GM23338 (cell line): ENCODE measurements around the gene IFNLR1. TPM values are rescaled to one million over a fixed set of nuclear protein-coding genes. Genes with fewer than 3 reads are reported as not detected.

ENCODE experiments used
- ATAC-seq: fragments of 200-7000 bp; cut with Tn5 transposase; 3 replicates; pipeline ENCODE4 v1.9.1; 2020
- DNase-seq: peaks from one replicate; pipeline ENCODE4 v3.0.0-alpha.2; 2015; ENCODE audit warnings: low spot score
- H2AFZ ChIP-seq: fragments of 200-600 bp; sonication (generic); 2 replicates; pipeline ENCODE4 v1.8.0; 2016; ENCODE audit warnings: antibody characterized with exemption, mild to moderate bottlenecking, moderate library complexity
- H3F3A ChIP-seq: fragments of 200-600 bp; sonication (generic); replicated peaks from 2 replicates; pipeline ENCODE4 v1.8.0; 2017; ENCODE audit warnings: antibody characterized with exemption, mixed run types, low read depth
- H3K27ac ChIP-seq: fragments of 200-600 bp; sonication (generic); 2 replicates; pipeline ENCODE4 v1.6.1; 2016; ENCODE audit warnings: low read depth
- H3K27me3 ChIP-seq: fragments of 200-600 bp; sonication (generic); 2 replicates; pipeline ENCODE4 v1.8.0; 2016; ENCODE audit warnings: mild to moderate bottlenecking, mixed run types, moderate library complexity; ENCODE audit not compliant: insufficient read depth
- H3K36me3 ChIP-seq: fragments of 200-600 bp; sonication (generic); 2 replicates; pipeline ENCODE4 v1.8.0; 2016; ENCODE audit warnings: mild to moderate bottlenecking; ENCODE audit not compliant: insufficient read depth
- H3K4me1 ChIP-seq: fragments of 200-600 bp; sonication (generic); 2 replicates; pipeline ENCODE4 v1.8.0; 2016; ENCODE audit warnings: mild to moderate bottlenecking, moderate library complexity; ENCODE audit not compliant: insufficient read depth
- H3K4me2 ChIP-seq: fragments of 200-600 bp; sonication (generic); 2 replicates; pipeline ENCODE4 v1.7.1; 2017; ENCODE audit warnings: mixed run types
- H3K4me3 ChIP-seq: fragments of 200-600 bp; sonication (generic); 2 replicates; pipeline ENCODE4 v1.6.1; 2016; ENCODE audit warnings: mixed run types
- H3K79me2 ChIP-seq: fragments of 200-600 bp; sonication (generic); replicated peaks from 2 replicates; pipeline ENCODE4 v1.8.0; 2017; ENCODE audit warnings: mild to moderate bottlenecking; ENCODE audit not compliant: insufficient read depth
- H3K9me2 ChIP-seq: fragments of 200-600 bp; sonication (generic); 2 replicates; pipeline ENCODE4 v1.8.0; 2017; ENCODE audit not compliant: insufficient read depth
- H4K20me1 ChIP-seq: fragments of 200-600 bp; sonication (generic); replicated peaks from 2 replicates; pipeline ENCODE4 v1.8.0; 2017; ENCODE audit warnings: mild to moderate bottlenecking; ENCODE audit not compliant: insufficient read depth
- H3K27ac Mint-ChIP-seq: 2 replicates; pipeline ENCODE4 v1.8.0; 2020; ENCODE audit warnings: inconsistent platforms, mild to moderate bottlenecking, moderate library complexity, mixed read lengths
- H3K27me3 Mint-ChIP-seq: 3 replicates; pipeline ENCODE4 v1.8.0; 2022; ENCODE audit warnings: low read depth, mild to moderate bottlenecking, moderate library complexity, mixed read lengths, inconsistent platforms; ENCODE audit not compliant: insufficient read depth, poor library complexity
- H3K36me3 Mint-ChIP-seq: 3 replicates; pipeline ENCODE4 v1.8.0; 2021; ENCODE audit warnings: low read depth, mild to moderate bottlenecking, inconsistent platforms, moderate library complexity, mixed read lengths
- H3K4me1 Mint-ChIP-seq: 3 replicates; pipeline ENCODE4 v1.8.0; 2020; ENCODE audit warnings: mild to moderate bottlenecking, inconsistent platforms, mixed read lengths
- H3K4me3 Mint-ChIP-seq: 3 replicates; pipeline ENCODE4 v1.8.0; 2021; ENCODE audit warnings: moderate library complexity, mild to moderate bottlenecking, inconsistent platforms, mixed read lengths
- H3K9me3 Mint-ChIP-seq: 3 replicates; pipeline ENCODE4 v1.8.0; 2020; ENCODE audit warnings: moderate library complexity, mild to moderate bottlenecking, inconsistent platforms, mixed read lengths
- EZH2 ChIP-seq: fragments of 200-600 bp; sonication (generic); IDR thresholded peaks from one replicate; pipeline ENCODE4 v1.8.0; 2017; ENCODE audit warnings: antibody characterized with exemption, mild to moderate bottlenecking, low read depth; ENCODE audit not compliant: unreplicated experiment
- JUNB ChIP-seq: IDR thresholded peaks from one replicate; pipeline ENCODE4 v1.6.1; 2016; ENCODE audit warnings: antibody characterized with exemption; ENCODE audit not compliant: unreplicated experiment
- NANOG ChIP-seq: IDR thresholded peaks from 2 replicates; pipeline ENCODE4 v1.6.1; 2016; ENCODE audit warnings: antibody characterized with exemption, borderline replicate concordance
- POLR2AphosphoS5 ChIP-seq: IDR thresholded peaks from 2 replicates; pipeline ENCODE4 v1.6.1; 2016; ENCODE audit warnings: antibody characterized with exemption, low read depth
- ZNF114 ChIP-seq: fragments of 250-450 bp; sonication (Bioruptor Pico); IDR thresholded peaks from 2 replicates; pipeline ENCODE4 v1.5.0; 2020; ENCODE audit warnings: mild to moderate bottlenecking, moderate library complexity
- ZNF331 ChIP-seq: fragments of 250-450 bp; sonication (Bioruptor Pico); IDR thresholded peaks from 2 replicates; pipeline ENCODE4 v1.5.0; 2020; ENCODE audit warnings: low read depth, mild to moderate bottlenecking, moderate library complexity
- polyA plus RNA-seq: library from polyadenylated mRNA; unstranded; fragments of >200 nt; fragmentation: Nextera tagmentation; extraction: Ambion mirVana; gene quantifications from 2 replicates; pipeline ENCODE4 v1.2.1, GENCODE V29; 2016
- total RNA-seq: library from RNA; depleted of rRNA; stranded (reverse); fragments of >200 nt; shearing (Covaris generic); gene quantifications from 2 replicates; pipeline ENCODE4 v1.2.3, GENCODE V29; 2014
- TF ChIP-seq, protein P1 (sequence below): fragments of 250-450 bp; sonication (Bioruptor Pico); IDR thresholded peaks from 2 replicates; pipeline ENCODE4 v1.5.0; 2020; ENCODE audit warnings: mild to moderate bottlenecking, moderate library complexity
- TF ChIP-seq, protein P2 (sequence below): IDR thresholded peaks from one replicate; pipeline ENCODE4 v1.6.1; 2018; ENCODE audit warnings: antibody characterized with exemption; ENCODE audit not compliant: unreplicated experiment

Gene IFNLR1
- total and polyA plus RNA-seq, 2 experiments from 2014 or later, result 4.2 to 6.2 TPM

DNA sequence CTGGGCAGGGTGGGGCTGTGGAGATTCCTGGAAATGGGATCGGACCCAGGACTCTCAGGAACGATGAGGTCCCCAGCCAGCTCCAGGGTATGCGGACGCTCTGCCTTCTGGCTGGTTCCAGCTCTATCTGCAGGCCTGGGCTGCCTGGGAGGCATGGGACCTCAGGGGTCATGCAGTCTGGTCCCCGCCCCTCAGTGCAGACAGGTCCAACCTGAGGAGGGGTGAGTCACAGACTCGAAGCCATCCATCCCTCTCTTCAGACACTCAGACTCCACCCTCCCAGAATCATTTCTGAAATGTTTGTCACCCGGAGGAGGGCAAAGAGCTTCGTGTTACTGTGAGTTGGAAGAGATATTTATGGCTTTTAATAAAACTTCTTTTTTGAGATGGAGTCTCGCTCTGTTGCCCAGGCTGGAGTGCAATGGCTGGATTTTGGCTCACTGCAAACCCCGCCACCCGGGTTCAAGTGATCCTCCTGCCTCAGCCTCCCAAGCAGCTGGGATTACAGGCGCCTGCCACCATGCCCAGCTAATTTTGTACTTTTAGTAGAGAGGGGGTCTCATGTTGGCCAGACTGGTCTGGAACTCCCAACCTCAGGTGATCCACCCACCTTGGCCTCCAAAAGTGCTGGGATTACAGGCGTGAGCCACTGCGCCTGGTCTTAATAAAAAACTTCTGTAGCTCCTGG lies 69.2 kb downstream of the IFNLR1 start (continued):
- TF ChIP-seq, protein P1, sequence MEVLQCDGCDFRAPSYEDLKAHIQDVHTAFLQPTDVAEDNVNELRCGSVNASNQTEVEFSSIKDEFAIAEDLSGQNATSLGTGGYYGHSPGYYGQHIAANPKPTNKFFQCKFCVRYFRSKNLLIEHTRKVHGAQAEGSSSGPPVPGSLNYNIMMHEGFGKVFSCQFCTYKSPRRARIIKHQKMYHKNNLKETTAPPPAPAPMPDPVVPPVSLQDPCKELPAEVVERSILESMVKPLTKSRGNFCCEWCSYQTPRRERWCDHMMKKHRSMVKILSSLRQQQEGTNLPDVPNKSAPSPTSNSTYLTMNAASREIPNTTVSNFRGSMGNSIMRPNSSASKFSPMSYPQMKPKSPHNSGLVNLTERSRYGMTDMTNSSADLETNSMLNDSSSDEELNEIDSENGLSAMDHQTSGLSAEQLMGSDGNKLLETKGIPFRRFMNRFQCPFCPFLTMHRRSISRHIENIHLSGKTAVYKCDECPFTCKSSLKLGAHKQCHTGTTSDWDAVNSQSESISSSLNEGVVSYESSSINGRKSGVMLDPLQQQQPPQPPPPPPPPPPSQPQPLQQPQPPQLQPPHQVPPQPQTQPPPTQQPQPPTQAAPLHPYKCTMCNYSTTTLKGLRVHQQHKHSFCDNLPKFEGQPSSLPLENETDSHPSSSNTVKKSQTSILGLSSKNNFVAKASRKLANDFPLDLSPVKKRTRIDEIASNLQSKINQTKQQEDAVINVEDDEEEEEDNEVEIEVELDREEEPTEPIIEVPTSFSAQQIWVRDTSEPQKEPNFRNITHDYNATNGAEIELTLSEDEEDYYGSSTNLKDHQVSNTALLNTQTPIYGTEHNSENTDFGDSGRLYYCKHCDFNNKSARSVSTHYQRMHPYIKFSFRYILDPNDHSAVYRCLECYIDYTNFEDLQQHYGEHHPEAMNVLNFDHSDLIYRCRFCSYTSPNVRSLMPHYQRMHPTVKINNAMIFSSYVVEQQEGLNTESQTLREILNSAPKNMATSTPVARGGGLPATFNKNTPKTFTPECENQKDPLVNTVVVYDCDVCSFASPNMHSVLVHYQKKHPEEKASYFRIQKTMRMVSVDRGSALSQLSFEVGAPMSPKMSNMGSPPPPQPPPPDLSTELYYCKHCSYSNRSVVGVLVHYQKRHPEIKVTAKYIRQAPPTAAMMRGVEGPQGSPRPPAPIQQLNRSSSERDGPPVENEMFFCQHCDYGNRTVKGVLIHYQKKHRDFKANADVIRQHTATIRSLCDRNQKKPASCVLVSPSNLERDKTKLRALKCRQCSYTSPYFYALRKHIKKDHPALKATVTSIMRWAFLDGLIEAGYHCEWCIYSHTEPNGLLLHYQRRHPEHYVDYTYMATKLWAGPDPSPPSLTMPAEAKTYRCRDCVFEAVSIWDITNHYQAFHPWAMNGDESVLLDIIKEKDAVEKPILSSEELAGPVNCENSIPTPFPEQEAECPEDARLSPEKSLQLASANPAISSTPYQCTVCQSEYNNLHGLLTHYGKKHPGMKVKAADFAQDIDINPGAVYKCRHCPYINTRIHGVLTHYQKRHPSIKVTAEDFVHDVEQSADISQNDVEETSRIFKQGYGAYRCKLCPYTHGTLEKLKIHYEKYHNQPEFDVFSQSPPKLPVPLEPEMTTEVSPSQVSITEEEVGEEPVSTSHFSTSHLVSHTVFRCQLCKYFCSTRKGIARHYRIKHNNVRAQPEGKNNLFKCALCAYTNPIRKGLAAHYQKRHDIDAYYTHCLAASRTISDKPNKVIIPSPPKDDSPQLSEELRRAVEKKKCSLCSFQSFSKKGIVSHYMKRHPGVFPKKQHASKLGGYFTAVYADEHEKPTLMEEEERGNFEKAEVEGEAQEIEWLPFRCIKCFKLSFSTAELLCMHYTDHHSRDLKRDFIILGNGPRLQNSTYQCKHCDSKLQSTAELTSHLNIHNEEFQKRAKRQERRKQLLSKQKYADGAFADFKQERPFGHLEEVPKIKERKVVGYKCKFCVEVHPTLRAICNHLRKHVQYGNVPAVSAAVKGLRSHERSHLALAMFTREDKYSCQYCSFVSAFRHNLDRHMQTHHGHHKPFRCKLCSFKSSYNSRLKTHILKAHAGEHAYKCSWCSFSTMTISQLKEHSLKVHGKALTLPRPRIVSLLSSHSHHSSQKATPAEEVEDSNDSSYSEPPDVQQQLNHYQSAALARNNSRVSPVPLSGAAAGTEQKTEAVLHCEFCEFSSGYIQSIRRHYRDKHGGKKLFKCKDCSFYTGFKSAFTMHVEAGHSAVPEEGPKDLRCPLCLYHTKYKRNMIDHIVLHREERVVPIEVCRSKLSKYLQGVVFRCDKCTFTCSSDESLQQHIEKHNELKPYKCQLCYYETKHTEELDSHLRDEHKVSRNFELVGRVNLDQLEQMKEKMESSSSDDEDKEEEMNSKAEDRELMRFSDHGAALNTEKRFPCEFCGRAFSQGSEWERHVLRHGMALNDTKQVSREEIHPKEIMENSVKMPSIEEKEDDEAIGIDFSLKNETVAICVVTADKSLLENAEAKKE (CRISPR knock-in tag), result no peak
- TF ChIP-seq POLR2AphosphoS5, result no peak
- TF ChIP-seq NANOG, result no peak
- TF ChIP-seq, protein P2, sequence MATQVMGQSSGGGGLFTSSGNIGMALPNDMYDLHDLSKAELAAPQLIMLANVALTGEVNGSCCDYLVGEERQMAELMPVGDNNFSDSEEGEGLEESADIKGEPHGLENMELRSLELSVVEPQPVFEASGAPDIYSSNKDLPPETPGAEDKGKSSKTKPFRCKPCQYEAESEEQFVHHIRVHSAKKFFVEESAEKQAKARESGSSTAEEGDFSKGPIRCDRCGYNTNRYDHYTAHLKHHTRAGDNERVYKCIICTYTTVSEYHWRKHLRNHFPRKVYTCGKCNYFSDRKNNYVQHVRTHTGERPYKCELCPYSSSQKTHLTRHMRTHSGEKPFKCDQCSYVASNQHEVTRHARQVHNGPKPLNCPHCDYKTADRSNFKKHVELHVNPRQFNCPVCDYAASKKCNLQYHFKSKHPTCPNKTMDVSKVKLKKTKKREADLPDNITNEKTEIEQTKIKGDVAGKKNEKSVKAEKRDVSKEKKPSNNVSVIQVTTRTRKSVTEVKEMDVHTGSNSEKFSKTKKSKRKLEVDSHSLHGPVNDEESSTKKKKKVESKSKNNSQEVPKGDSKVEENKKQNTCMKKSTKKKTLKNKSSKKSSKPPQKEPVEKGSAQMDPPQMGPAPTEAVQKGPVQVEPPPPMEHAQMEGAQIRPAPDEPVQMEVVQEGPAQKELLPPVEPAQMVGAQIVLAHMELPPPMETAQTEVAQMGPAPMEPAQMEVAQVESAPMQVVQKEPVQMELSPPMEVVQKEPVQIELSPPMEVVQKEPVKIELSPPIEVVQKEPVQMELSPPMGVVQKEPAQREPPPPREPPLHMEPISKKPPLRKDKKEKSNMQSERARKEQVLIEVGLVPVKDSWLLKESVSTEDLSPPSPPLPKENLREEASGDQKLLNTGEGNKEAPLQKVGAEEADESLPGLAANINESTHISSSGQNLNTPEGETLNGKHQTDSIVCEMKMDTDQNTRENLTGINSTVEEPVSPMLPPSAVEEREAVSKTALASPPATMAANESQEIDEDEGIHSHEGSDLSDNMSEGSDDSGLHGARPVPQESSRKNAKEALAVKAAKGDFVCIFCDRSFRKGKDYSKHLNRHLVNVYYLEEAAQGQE, result no peak
- TF ChIP-seq ZNF331, result no peak

DNA sequence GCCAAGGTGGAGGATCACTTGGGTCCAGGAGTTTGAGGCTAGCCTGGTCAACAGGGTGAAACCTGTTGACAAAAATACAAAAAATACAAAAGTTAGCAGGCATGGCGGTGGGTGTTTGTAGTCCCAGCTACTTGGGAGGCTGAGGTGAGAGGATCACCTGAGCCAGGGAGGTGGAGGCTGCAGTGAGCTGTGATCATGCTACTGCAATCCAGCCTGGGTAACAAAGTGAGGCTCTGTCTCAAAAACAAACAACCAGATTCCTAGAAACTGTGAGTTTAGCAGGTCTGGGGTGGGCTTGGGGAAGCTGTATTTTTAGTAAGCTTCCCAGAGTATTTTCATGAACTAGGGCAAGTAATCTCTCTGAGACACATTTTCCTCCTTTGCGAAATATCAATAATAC lies 70.0 kb downstream of the IFNLR1 start:
- DNase-seq, result no peak
- peaks cover 11% of the 10 kb centered on the region for H3K27me3 Mint-ChIP-seq

More for the DNA sequence above, 70.0 kb downstream of the IFNLR1 start:
- no peaks in the 10 kb centered on the region for H3K9me2 ChIP-seq
- H3K27ac ChIP-seq, result no peak overlapping the region
- H3K4me3 ChIP-seq, result no peak overlapping the region
- H4K20me1 ChIP-seq, result no peaks in the 10 kb centered on the region
- no peak for ATAC-seq
- no peak overlapping the region for H2AFZ ChIP-seq
- Mint-ChIP-seq H3K4me1 (peaks cover 18% of the 10 kb centered on the region), H3K36me3 (no peaks in the 10 kb centered on the region), H3K9me3 (no peaks in the 10 kb centered on the region), H3K4me3 (no peak overlapping the region), H3K27ac (no peak overlapping the region)
- no peaks in the 10 kb centered on the region for H3K27me3 ChIP-seq
- no peaks in the 10 kb centered on the region for H3K36me3 ChIP-seq
- H3K4me1 ChIP-seq, result peaks cover 18% of the 10 kb centered on the region
- H3K4me2 ChIP-seq, result no peak overlapping the region
- no peaks in the 10 kb centered on the region for H3F3A ChIP-seq
- TF ChIP-seq EZH2 (no peak), JUNB (no peak), ZNF114 (no peak)
- TF ChIP-seq, protein P2, result no peak
- H3K79me2 ChIP-seq, result no peaks in the 10 kb centered on the region
